SK-N-MC (cell line): ENCODE results near the gene CEACAM21.

ENCODE experiments used
- EZH2 ChIP-seq: fragments of 200-600 bp; sonication (generic); IDR thresholded peaks from one replicate; pipeline ENCODE4 v1.6.1; 2017; ENCODE audit warnings: antibody characterized with exemption
- FOXP2 ChIP-seq: optimal IDR thresholded peaks from 2 replicates; pipeline ENCODE3; 2011; ENCODE audit warnings: mild to moderate bottlenecking, moderate library complexity; ENCODE audit not compliant: insufficient read depth; ENCODE audit errors: extremely low read length, control extremely low read depth
- POLR2AphosphoS5 ChIP-seq: IDR thresholded peaks from 2 replicates; pipeline ENCODE4 v1.6.1; 2012; ENCODE audit warnings: mild to moderate bottlenecking, low read depth, low read length, borderline replicate concordance

DNA sequence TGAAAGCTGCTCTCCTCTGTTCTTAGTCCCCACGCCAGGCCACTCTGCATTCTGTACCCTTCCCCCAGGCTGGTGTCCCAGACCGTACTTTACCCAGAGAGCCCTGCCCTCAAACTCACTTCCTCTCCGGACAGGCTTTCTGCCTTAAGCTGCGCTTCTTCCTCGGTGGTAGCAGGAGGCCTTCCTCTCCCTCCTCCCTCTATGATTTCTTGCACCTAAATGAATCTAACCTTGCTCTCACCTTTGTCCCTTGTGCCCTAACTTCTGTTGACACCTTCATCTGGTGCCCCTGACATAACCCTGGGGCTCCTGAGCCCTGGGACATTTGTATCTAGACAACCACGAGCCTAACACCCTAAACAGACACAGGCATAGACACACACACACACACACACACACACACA lies 29.6 kb upstream of the CEACAM21 start:
- TF ChIP-seq EZH2: no peak
- no peak for TF ChIP-seq POLR2AphosphoS5
- TF ChIP-seq FOXP2: no peak
